ENCODE measurements around the gene CCSER1.

- no peak for TF ChIP-seq CTCF (IDR thresholded peaks at IDR 0.05; ENCODE audit: poor library complexity, severe bottlenecking)
- TF ChIP-seq POLR2AphosphoS5 (IDR thresholded peaks at IDR 0.05) = no peak
- TF ChIP-seq EZH2 (IDR thresholded peaks at IDR 0.05; ENCODE audit: borderline replicate concordance, insufficient read depth, low read length, poor library complexity, severe bottlenecking) = no peak
- TF ChIP-seq RAD21 (conservative IDR thresholded peaks at IDR 0.05) = no peak
These were observed 21.9 kb upstream of the CCSER1 start for GRCh38 chr4:90105274-90105673.

All from neural cell (in vitro differentiated cells).